ENCODE measurements around the gene RNF114.

- TF ChIP-seq POLR2A (IDR thresholded peaks at IDR 0.05): no peak
- TF ChIP-seq CTCF (IDR thresholded peaks at IDR 0.05): no peak
These were observed 63.1 kb downstream of the RNF114 start for GRCh38 chr20:49999329-49999728.
